GM18502 (cell line): ENCODE measurements around the gene CPAMD8.

ENCODE experiments used
- ATAC-seq: cut with Tn5 transposase; IDR thresholded peaks from one replicate; pipeline ENCODE4 v1.9.1; 2021; ENCODE audit warnings: mild to moderate bottlenecking; ENCODE audit not compliant: unreplicated experiment, poor library complexity

Gene CPAMD8

GRCh38 chr19:17026706-17027534 lies at the start of gene CPAMD8:
CPAMD8 (minus strand) TSS chr19:17026810; CDS start chr19:17026642, 168 bp downstream.
- no peak for ATAC-seq

GRCh38 chr19:17075864-17076542 lies 49.4 kb upstream of the CPAMD8 start:
- ATAC-seq: no peak

- peak; percentile 73 for ATAC-seq
Observed at GRCh38 chr19:17075035-17075863, 48.6 kb upstream of the CPAMD8 start, which contains the start of the genes HAUS8 and MYO9B. HAUS8 (minus strand) TSS chr19:17075452; CDS start chr19:17075422, 30 bp downstream. MYO9B (plus strand) TSS chr19:17075777; CDS start chr19:17101718, 25,941 bp downstream.

GRCh38 chr19:17074634-17075034 lies 48.0 kb upstream of the CPAMD8 start:
- ATAC-seq: no peak

GRCh38 chr19:17073869-17074633 lies 47.4 kb upstream of the CPAMD8 start:
- no peak for ATAC-seq

GRCh38 chr19:17070912-17071311 lies 44.3 kb upstream of the CPAMD8 start:
- no peak for ATAC-seq

GRCh38 chr19:17070421-17070820 lies 43.8 kb upstream of the CPAMD8 start:
- no peak for ATAC-seq

GRCh38 chr19:17069193-17069592 lies 42.6 kb upstream of the CPAMD8 start:
- ATAC-seq: no peak

GRCh38 chr19:17063428-17063827 lies 36.8 kb upstream of the CPAMD8 start:
- ATAC-seq: no peak

- ATAC-seq: no peak
Observed at GRCh38 chr19:17061691-17062090, 35.1 kb upstream of the CPAMD8 start.

GRCh38 chr19:17061205-17061604 lies 34.6 kb upstream of the CPAMD8 start:
- ATAC-seq: no peak

GRCh38 chr19:17060802-17061201 lies 34.2 kb upstream of the CPAMD8 start:
- ATAC-seq: no peak

- ATAC-seq: no peak
Observed at GRCh38 chr19:17058236-17058635, 31.6 kb upstream of the CPAMD8 start.

GRCh38 chr19:17055636-17056035 lies 29.0 kb upstream of the CPAMD8 start:
- no peak for ATAC-seq

GRCh38 chr19:17054746-17055145 lies 28.1 kb upstream of the CPAMD8 start:
- ATAC-seq: no peak

GRCh38 chr19:17052439-17052838 lies 25.8 kb upstream of the CPAMD8 start:
- no peak for ATAC-seq

GRCh38 chr19:17049711-17050280 lies 23.2 kb upstream of the CPAMD8 start:
- no peak for ATAC-seq

- no peak for ATAC-seq
Observed at GRCh38 chr19:17048885-17049453, 22.4 kb upstream of the CPAMD8 start.

GRCh38 chr19:17045907-17046502 lies 19.4 kb upstream of the CPAMD8 start:
- no peak for ATAC-seq
